Epithelial cell of prostate (primary cell): ENCODE results near the gene COBL.
A peak's percentile ranks its signal among the peaks of the same experiment; 100 is the strongest.

Experiments
- DNase-seq: peaks from one replicate; pipeline ENCODE4 v3.0.0-alpha.2; 2011; ENCODE audit warnings: low read depth, low spot score
- H3K27ac ChIP-seq: fragments of 450-650 bp; 2 replicates; pipeline ENCODE4 v1.5.1; 2017; ENCODE audit warnings: mild to moderate bottlenecking

Gene COBL

DNA sequence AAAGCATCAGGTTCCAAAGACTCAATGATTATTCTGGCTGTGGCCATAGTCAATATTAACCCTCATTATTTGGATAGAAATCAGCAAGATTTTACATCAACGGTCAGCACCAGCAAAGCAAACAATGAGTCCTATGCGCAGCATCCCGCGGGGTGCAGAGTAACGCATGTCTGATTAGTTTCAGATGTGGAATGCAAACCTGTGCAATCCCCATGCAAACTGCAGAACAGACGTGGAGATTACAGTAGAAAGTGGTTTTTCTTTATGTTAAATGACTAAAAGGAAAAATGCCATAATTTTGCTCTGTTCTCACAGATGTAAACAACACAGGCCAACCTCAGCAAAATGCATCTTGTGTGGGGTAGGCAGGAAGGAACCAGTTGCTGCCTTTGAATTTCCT is 275.8 kb downstream of the COBL start:
- H3K27ac ChIP-seq, result no peak overlapping the region
- no peak for DNase-seq

DNA sequence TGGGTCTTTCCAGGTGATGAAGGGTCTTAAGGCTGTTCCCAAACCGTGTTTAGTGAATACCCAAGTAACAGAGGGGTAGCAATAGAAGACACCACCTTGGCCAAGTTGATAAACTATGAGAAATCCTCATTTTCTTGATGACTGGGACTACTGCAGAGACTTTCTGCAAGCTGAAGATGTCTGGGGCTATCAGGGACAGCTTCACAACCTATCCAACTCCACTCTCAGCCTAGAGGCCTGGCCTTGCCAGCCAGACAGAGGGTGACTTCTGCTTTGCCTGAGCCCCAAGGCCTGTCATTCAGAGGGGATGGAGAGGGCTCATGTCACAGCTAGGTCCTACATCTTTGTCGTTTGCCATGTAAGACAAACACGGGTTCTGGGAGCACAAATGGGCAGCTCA is 278.0 kb downstream of the COBL start:
- H3K27ac ChIP-seq, result no peak overlapping the region
- no peak for DNase-seq

DNA sequence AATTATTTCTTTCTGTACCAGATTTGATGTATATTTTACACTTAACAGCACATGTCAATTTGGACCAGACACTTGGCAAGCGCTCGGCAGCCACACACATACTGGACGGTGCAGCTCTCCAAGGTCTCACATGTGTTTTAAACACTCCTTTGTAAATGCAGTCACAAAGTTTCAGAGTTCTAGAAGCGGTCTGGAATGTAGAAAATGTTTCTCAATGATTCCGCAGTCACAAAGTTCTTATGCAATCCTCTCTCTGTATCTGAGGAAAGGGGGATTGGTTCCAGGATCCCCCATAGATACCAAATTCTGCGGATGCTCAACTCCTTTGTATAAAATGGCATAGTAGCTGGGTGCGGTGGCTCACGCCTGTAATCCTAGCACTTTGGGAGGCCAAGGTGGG is 280.9 kb downstream of the COBL start:
- H3K27ac ChIP-seq, result no peak overlapping the region
- DNase-seq, result no peak

DNA sequence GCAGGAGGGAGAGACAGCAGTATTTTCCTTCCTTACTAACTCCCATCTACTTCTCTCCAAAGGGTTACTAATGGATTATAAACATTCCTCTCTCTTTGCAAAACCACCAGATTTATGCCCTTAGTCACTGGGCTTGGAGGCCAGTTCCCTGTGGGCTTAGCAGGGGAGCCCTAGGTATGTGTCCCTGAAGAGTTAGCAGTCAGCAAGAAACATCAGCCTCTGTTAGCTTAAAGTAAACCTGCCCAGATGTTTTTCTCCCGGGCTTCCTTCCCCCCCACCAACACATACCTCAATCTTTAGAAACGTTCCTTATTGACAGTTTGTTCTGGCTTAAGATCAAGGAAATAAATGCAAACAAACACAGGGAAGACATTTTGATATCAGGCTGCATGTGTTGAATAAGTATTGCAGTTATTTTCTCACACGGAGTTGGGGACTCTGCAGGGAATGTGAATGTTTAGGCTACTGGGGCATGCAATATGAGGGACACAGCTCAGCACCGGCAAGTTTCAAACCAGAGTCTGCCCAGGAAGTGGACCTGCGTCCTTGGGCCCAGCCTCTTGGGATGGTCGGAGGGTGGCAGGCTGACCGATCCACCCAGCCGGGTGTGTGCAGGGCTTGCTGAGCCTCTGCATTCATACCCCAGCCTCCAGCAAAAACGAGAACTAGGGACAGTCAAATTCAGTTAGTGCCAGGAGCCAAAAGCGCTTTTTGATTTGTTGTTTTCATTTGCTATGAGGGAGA is 281.9 kb downstream of the COBL start:
- H3K27ac ChIP-seq, result no peak overlapping the region
- DNase-seq, result no peak

DNA sequence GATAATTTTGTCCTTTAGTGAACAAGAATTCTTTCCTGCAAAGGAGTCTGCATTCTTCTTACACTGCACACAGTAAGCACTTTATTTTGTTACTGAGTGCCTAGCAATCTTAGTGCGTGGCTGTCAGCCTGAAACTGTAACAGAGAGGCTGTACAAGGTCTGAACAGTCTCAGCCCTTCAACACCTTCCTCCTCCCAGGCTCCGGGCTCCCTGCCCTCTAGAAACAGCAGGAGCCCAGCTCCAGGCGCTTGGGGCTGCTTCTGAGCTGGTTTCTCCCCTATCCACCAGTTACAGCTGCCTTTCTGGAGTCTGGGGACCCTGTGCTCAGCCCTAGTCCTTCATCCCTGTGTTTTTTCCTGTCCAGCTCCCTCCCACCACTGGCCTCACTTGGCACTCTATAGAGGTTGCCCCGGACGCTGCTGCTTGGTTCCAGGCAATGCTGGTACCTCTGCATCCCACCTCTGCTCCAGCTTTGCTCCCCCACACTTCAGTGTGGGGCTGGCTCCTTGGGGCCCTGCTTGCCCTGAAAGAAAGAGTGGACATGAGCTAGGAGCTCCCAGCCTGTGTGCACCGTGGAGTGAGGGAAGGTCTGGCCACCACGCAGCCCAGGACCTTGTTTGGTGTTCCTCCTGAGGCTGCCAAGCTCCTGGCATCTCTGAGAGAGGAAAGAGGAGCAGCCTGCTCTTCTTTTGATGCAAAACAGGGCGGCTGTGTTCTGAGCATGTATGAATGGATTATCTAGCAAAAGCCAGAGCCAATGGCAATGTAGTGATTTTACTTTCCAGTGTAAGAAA is 282.7 kb downstream of the COBL start:
- DNase-seq, result no peak
- no peak overlapping the region for H3K27ac ChIP-seq

DNA sequence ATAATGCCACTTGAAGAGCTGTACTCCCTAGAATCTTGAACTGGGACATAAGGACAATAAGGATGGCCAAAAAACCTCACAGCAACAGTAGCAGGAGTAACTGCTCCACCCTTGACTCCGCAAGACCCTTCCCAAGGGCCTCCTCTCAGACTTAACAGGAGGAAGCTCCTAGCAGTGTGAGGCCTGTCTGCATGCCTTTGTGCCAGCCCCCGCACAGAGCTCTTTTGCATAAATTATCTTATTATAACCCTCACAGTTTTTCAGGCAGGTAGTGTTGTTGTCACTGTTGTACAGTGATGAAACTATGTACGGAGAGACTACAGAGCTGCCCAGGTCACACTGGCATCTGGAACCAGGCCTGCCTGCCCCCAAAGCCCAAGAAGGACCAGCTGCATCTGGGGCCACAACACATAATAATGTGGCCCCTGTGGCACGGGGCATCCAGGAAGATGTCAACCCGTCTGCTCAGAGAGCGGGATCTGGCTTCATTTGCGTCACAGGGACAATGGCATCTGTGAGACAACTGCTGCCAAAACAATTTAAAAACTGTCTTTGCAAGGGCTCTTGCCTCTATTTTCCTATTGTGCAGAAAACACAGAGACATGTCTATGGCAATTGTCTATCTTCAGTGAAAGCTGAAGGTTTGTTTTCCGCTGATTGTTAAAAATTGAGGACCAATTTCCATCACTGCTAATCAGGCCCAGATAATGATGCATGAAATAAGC is 284.7 kb downstream of the COBL start:
- no peak for DNase-seq
- no peak overlapping the region for H3K27ac ChIP-seq

DNA sequence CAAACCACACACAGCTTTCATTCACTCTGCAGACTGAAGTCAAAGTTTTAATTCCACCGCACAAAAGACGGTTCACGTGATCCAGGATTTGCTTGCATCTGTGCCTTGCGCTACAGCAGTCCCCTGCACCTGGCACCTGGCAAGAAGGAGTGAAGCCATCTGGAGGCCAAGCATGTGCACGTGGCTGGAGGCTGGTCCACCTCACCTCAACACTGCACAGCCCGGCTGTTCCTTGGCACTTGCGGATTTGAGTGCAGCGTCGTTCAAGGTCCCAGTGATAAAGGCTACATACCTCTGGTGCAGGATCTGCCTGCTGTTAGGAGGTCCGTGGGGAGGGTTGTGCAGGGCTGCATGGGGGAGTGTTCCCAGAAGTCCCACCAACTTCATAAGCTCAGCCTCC is 285.4 kb downstream of the COBL start:
- no peak overlapping the region for H3K27ac ChIP-seq
- DNase-seq, result no peak

DNA sequence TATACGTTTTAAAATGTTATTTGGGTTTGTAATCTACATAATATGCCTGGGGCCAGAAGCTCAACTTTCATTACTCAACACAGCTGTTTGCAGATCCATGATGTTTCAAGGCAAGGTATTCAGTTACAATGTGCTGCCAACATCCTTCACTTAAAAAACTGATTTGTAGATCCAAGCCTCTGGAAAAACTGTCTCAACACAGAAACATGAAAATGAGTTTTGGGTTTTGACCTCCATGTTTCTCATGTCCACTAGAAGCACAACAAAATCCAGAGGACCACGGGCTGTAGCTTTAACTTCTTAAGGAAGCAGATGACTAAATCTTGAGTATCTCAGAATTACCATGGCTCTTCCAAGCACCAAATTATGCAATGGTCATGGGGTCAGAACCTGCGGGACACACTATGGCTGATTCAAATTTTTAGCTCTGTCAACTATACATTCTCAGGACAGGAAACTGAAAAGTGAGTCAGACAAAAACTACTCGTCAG is 286.9 kb downstream of the COBL start:
- peak overlapping the region; percentile 30 for H3K27ac ChIP-seq
- DNase-seq, result no peak

DNA sequence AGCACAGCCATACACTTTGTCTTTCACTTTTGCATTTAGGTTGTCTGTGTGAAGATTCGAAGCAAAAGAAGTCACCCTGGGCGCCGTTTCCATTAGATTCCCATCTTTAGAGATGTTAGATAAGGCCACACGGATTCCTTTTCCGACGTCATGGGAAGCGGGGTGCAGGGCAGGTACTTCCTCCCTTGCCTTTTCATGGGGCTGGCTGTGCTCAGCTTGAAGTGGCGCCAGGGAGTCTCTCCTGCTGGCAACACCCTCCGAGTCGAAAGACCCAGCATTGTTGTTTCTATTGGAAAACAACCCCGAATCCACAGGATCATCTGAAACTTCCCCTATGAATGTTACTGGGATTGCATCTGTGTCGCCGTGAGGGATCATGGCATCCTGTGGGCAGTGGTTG is 287.5 kb downstream of the COBL start:
- no peak for DNase-seq
- no peak overlapping the region for H3K27ac ChIP-seq

DNA sequence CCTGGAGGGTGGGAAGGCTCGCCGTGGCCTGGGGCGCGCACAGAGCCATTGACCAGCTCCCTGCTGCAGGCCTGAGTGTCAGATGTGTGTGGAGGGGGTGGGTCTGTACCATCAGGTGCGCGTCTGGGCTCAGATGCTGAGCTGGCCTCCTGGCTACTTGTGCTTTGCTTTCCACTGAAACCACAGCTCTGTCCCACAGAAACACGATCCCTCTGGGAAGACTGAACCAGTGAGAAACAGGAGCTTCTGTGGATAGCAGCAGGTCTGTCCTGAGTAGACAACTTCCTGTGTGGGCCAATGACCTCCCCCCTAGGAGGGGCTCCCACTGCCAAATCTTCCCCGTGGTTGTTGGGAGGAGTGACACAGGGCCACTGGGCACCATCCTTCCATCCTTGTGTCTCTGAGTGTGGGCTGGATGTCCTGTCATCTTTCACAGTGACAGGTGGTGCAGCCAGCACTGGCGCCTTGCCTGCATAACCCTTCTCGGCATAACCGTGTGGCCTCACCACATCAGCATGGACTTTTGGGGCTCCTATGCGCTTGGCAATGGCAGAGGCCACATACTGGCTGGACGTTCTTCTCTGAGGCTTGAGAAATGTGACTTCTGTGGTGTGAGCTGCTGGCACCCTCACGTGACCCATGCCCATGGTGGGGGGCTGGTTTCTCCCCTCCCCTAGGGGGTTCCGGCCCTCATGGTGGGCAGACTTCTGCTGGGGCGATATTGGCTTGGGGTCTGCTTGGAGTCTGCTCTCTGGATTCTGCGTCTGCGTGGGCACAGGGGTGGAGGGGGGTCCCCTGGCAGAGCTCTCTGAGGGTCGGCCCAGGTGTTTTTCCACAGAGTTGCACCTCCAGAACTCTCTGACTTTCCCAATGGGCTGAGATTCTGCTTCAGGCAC is 288.4 kb downstream of the COBL start:
- no peak overlapping the region for H3K27ac ChIP-seq
- DNase-seq, result no peak

DNA sequence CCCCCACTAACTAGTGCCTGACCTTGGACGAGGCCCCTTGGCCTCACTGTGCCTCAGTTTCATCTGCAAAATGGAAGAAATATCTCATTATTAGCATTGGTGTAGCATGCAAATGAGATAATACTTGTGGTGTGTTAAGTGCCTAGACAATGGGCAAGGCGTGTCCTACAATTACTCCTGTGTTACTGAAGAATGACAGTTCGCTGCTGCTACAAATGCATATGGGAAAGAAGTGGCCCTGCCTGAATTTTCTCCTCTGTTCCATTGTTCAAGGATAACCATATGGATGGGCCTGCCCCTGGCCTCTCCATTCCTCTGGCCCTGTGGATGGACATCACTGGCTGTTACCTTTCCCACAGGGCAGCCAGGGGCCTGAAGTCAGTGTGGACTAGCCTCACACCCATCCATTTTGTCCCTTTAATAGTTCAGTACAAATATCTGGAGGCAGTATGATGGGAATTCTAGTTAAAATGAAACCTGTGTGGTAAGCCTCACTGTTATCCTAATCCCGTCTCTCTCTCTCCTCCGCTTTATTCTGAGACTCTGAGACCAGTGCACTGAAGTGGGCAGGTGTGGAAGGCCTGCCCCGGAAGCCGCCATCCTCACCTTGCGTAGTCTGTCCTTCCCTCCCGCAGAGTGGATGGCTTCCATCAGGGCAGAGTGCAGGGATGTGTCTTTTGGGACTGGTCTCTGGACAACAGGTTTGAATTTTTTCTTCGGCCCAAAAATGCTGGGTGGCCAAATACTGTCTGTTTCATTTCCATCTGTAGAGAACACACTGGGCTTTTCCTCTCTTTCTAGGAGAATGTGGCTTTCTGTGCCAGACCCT is 289.3 kb downstream of the COBL start:
- no peak overlapping the region for H3K27ac ChIP-seq
- no peak for DNase-seq

DNA sequence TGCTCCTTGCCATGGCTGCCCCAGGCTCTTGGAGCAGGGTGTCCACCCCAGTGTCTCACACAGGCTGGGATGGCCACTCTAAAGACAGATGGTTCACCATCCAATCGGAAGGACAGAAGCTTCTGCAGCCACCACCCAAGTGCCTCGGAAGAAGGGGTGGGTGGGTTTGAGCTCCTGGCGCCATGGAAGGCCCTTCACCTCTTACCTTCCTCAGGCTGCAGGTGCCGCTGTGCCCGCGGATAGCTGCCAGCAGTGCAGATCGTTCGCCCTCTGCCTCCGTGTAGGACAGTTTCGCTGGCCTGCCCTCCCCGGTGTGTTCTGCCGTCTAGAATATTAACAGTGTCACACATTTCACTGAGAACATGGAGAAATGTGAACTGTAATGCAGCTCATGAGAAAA is 290.3 kb downstream of the COBL start:
- DNase-seq, result no peak

DNA sequence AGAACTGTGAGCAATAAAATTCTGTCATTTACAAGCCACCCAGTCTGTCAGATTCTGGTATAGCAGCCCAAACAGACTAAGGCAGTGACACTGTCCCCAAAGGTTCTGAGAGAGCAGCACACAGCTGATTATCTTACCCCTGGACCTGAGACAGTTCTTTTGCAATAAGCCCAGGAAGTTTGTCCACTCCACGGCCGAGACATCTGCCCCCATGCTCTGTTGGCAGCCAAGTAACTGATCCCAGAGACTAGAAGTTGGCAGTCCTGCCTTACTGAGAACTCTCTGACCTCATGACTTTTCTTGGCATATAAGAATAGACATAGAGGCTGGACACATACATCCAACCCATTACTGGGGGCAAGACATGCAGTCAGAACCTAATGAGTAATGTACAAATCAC is 290.9 kb downstream of the COBL start:
- H3K27ac ChIP-seq, result no peak overlapping the region
- no peak for DNase-seq

More for the DNA sequence above, 290.3 kb downstream of the COBL start:
- no peak overlapping the region for H3K27ac ChIP-seq

DNA sequence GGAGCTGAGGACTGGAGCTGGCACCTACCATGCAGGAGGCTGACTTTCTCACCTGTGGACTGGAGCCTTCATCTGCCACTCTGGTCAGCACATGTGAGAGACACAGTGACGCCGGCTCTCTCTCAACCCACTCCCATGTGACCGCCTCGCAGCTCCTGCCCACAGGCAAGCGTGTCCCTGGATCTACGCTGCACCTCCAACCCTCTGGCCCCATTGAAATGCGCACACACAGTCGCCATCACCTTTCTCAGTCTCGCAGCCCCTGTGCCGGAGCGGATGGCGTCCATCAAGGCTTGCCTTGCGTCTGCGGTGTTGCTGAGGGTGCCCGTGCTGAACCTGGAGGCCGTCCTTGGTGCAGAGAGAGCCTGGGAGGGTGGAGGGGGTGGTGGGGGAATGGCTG is 291.7 kb downstream of the COBL start:
- no peak overlapping the region for H3K27ac ChIP-seq
- DNase-seq, result no peak

DNA sequence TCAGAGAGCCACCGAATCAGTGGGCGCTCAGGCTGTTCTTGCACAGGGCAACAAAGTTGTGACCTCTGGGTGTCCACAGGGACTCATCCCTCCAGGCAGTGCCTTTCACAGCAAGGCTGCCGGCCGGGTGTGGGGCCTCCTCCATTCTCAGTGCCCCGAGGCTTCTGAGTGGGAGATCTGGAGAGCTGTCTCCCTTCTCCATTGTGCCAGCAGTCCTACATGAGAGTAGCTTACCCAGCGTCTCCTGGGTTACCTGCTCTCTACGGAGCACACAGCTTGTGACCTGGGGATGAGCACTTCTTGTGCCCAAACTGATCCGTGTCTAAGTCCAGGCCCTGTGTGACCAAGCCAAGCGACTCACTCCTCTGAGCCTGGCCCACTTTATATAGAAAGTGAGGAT is 293.1 kb downstream of the COBL start:
- no peak overlapping the region for H3K27ac ChIP-seq
- DNase-seq, result no peak

DNA sequence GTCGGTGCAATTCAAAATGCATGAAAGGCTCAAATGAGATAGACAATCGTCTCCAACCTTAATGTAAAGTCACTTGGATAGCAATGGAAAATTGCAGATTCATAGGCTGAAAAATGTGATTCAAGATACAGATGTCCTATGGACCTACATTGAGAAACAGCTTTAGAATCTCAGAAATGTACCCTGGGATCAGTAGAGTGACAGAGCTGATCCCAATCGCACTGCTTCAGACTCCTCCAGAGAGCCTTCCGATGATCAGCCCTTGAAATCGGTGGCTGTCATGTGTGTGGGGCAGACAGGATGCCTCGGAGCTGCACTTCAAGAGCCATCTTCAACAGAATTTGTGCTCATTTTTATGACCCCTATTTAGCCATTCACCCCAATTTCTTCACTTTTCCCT is 293.8 kb downstream of the COBL start:
- no peak overlapping the region for H3K27ac ChIP-seq
- DNase-seq, result no peak

DNA sequence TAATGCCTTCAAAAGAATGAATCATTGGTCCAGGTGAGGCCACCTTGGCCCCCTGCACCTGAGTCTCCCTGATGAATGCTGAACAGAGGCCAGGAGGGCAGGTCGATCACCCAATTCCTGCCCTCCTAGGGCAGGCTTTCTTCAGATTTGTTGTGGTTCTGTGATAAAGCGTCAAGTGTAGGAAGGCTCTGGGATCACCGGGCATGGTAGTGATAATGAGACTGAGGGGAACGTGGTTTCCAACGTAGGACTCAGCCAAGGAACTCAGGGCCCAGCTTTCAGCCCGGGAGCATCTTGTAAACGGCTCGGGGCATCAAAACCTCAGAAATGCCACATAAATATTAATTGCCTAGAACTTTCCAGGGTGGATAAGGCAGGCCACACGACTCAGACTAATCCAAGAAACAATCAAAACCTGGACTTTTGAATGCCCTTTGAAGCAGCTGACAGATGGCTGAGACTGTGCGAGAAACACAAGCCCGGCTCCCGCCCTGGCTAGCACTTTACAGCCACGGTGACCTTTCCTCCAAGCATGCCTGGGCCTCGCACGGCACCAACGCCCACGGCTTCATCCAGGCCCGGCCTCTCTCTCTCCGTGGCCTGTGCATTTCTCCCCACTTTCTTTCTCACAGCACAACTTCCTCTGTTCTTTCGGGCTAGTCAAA is 294.6 kb downstream of the COBL start:
- no peak overlapping the region for H3K27ac ChIP-seq
- DNase-seq, result no peak

DNA sequence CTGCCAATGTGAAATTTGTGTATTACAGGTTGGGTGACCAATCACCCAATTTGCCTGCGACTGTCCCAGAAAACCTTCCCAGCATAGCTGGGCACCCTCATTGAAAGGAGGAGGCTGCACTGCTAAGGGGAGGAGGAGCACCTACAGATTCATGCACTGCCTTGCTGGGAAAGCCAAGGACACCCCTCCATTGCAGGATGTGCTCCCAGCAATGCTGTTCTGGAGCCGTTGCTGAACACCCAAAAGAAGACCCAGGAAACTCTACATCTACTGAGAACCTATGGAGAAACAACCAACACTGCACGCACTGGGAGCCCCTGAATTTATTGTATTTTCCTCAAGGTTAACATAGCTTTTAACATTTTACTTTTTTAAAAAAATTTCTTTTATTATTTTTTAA is 295.7 kb downstream of the COBL start:
- H3K27ac ChIP-seq, result no peak overlapping the region

More for the DNA sequence above, 295.7 kb downstream of the COBL start:
- DNase-seq, result no peak
